HG02759 (cell line): Measurements from ENCODE around the gene IKBIP.
"Not testable (repeated sequence)": the region's sequence is repeated elsewhere in the genome, so short reads cannot be mapped to it uniquely, and the experiment has no call there.

ENCODE experiments used
- ATAC-seq: cut with Tn5 transposase; IDR thresholded peaks from one replicate; pipeline ENCODE4 v1.9.1; 2021; ENCODE audit warnings: mild to moderate bottlenecking, moderate library complexity; ENCODE audit not compliant: unreplicated experiment

IKBIP gene

GRCh38 chr12:98638009-98638408 lies 6.6 kb downstream of the IKBIP start:
- ATAC-seq: no peak

GRCh38 chr12:98637068-98637467 lies 7.5 kb downstream of the IKBIP start:
- no peak for ATAC-seq

GRCh38 chr12:98635657-98636323 lies 8.8 kb downstream of the IKBIP start:
- peak; percentile 84 for ATAC-seq

GRCh38 chr12:98618952-98619351 lies 25.6 kb downstream of the IKBIP start:
- ATAC-seq: no peak

GRCh38 chr12:98612696-98613334 lies 31.8 kb downstream of the IKBIP start:
- peak; percentile 93 for ATAC-seq

- no peak for ATAC-seq
These were observed 34.0 kb downstream of the IKBIP start for GRCh38 chr12:98610596-98610995.

- ATAC-seq: no peak
These were observed 38.1 kb downstream of the IKBIP start for GRCh38 chr12:98606359-98606988.

- ATAC-seq: no peak
These were observed 42.7 kb downstream of the IKBIP start for GRCh38 chr12:98601924-98602323.

GRCh38 chr12:98597313-98597712 lies 47.3 kb downstream of the IKBIP start:
- not testable (repeated sequence) for ATAC-seq

- no peak for ATAC-seq
These were observed 49.2 kb downstream of the IKBIP start for GRCh38 chr12:98595243-98595988.

GRCh38 chr12:98594050-98594835 lies 50.3 kb downstream of the IKBIP start:
- ATAC-seq: peak; percentile 2

- peak; percentile 99 for ATAC-seq
These were observed 51.1 kb downstream of the IKBIP start, which contains the start of gene SLC25A3 for GRCh38 chr12:98593351-98594049. TSS of gene SLC25A3 (plus strand) at chr12:98593686. CDS start at chr12:98593979, 293 bp downstream.

GRCh38 chr12:98592825-98593322 lies 51.7 kb downstream of the IKBIP start:
- no peak for ATAC-seq

- no peak for ATAC-seq
These were observed 53.4 kb downstream of the IKBIP start for GRCh38 chr12:98591209-98591608.

GRCh38 chr12:98587084-98587483 lies 57.5 kb downstream of the IKBIP start:
- ATAC-seq: no peak

GRCh38 chr12:98582093-98582492 lies 62.5 kb downstream of the IKBIP start:
- ATAC-seq: no peak

- ATAC-seq: no peak
These were observed 63.5 kb downstream of the IKBIP start for GRCh38 chr12:98581101-98581500.

GRCh38 chr12:98580695-98581094 lies 63.9 kb downstream of the IKBIP start:
- ATAC-seq: no peak

- ATAC-seq: no peak
These were observed 64.8 kb downstream of the IKBIP start for GRCh38 chr12:98579835-98580234.

- no peak for ATAC-seq
These were observed 65.2 kb downstream of the IKBIP start for GRCh38 chr12:98579347-98579746.
